PC-9 (cell line): ENCODE measurements around the gene MLXIPL. TPM values are rescaled to one million over a fixed set of nuclear protein-coding genes. Genes with fewer than 3 reads are reported as not detected.

Source experiments
- BruUV-seq: library from RNA; stranded (reverse); fragments of 400-500 nt; replicated peaks from 2 replicates; lab custom pipeline; 2021; lab: Mats Ljungman, UMichigan
- CTCF ChIA-PET: fragments of 300-600 bp; sonication (Branson Sonifier 250); formaldehyde crosslinking; loops from one replicate; lab custom pipeline; 2022; ENCODE audit warnings: antibody characterized with exemption; lab: Charles Lee
- POLR2A ChIA-PET: fragments of 300-600 bp; sonication (Branson Sonifier 250); formaldehyde crosslinking; loops from one replicate; lab custom pipeline; 2022; ENCODE audit warnings: antibody characterized with exemption; ENCODE audit not compliant: unreplicated experiment; lab: Charles Lee
- DNase-seq, 2 experiments: peaks; one replicate each; pipeline versions ENCODE4 v3.0.0 to v3.0.0-alpha.2; 2015 to 2022; ENCODE audit warnings: mixed read lengths in 1 of 2
- H2AFZ ChIP-seq: fragments of 200-600 bp; sonication (generic); 2 replicates; pipeline ENCODE4 v1.8.1; 2017; ENCODE audit warnings: antibody characterized with exemption
- H3F3A ChIP-seq: fragments of 200-600 bp; sonication (generic); 2 replicates; pipeline ENCODE4 v1.8.1; 2017; ENCODE audit warnings: antibody characterized with exemption, mild to moderate bottlenecking, low read depth; ENCODE audit not compliant: insufficient read depth
- H3K27ac ChIP-seq: fragments of 200-600 bp; sonication (generic); 2 replicates; pipeline ENCODE4 v1.6.1; 2016; ENCODE audit warnings: mixed run types
- H3K27me3 ChIP-seq: fragments of 200-600 bp; sonication (generic); 2 replicates; pipeline ENCODE4 v1.6.1; 2016; ENCODE audit warnings: low read depth, mixed run types; ENCODE audit not compliant: insufficient read depth
- H3K36me3 ChIP-seq: fragments of 200-600 bp; sonication (generic); 2 replicates; pipeline ENCODE4 v1.6.1; 2016; ENCODE audit warnings: low read depth, mixed run types
- H3K4me1 ChIP-seq: fragments of 200-600 bp; sonication (generic); replicated peaks from 2 replicates; pipeline ENCODE4 v1.6.1; 2016; ENCODE audit warnings: mixed run types; ENCODE audit not compliant: insufficient read depth
- H3K4me2 ChIP-seq: fragments of 200-600 bp; sonication (generic); 2 replicates; pipeline ENCODE4 v1.6.1; 2017; ENCODE audit warnings: mixed run types
- H3K4me3 ChIP-seq: fragments of 200-600 bp; sonication (generic); 2 replicates; pipeline ENCODE4 v1.6.1; 2016; ENCODE audit warnings: mixed run types
- H3K79me2 ChIP-seq: fragments of 200-600 bp; sonication (generic); 2 replicates; pipeline ENCODE4 v1.6.1; 2017; ENCODE audit warnings: low read depth, mixed run types
- H3K9me2 ChIP-seq: fragments of 200-600 bp; sonication (generic); 2 replicates; pipeline ENCODE4 v1.8.1; 2017; ENCODE audit warnings: mild to moderate bottlenecking; ENCODE audit not compliant: insufficient read depth
- H3K9me3 ChIP-seq: fragments of 200-600 bp; sonication (generic); 2 replicates; pipeline ENCODE4 v1.8.1; 2016; ENCODE audit warnings: low read depth; ENCODE audit not compliant: insufficient read depth
- H4K20me1 ChIP-seq: fragments of 200-600 bp; sonication (generic); 2 replicates; pipeline ENCODE4 v1.8.1; 2017; ENCODE audit not compliant: insufficient read depth
- CTCF ChIP-seq: fragments of 200-600 bp; sonication (generic); conservative IDR thresholded peaks from 2 replicates; pipeline ENCODE4 v1.6.1; 2017; ENCODE audit warnings: mixed run types, antibody characterized with exemption, mild to moderate bottlenecking, moderate library complexity
- EZH2 ChIP-seq: fragments of 200-600 bp; sonication (generic); IDR thresholded peaks from 2 replicates; pipeline ENCODE4 v1.8.0; 2017; ENCODE audit warnings: antibody characterized with exemption, low read depth
- intact Hi-C: fragments of 100-400 bp; cut with micrococcal nuclease; formaldehyde crosslinking; loops from one replicate; pipeline ENCODE4 v1.10.0; 2022; ENCODE audit not compliant: unreplicated experiment
- total RNA-seq: library from RNA; stranded (reverse); gene quantifications from 2 replicates; pipeline ENCODE4 v1.2.3, GENCODE V29; 2021

MLXIPL gene
- total RNA-seq, 1 experiment from 2014 or later: 24.9 TPM

- H3K27ac ChIP-seq: no peak overlapping the region
- H3K36me3 ChIP-seq: no peaks in the 10 kb centered on the region
- H3F3A ChIP-seq: peaks cover 4% of the 10 kb centered on the region
- H3K4me2 ChIP-seq: no peak overlapping the region
- no peak overlapping the region for H2AFZ ChIP-seq
- ChIA-PET CTCF (no interaction called here), POLR2A (no interaction called here)
- H3K9me2 ChIP-seq: no peaks in the 10 kb centered on the region
- no peaks in the 10 kb centered on the region for H3K9me3 ChIP-seq
- no peak for DNase-seq
- intact Hi-C loops: no loop called here
- TF ChIP-seq CTCF (no peak), EZH2 (no peak)
- no peaks in the 10 kb centered on the region for H3K27me3 ChIP-seq
- no TSS peak for BruUV-seq
- H4K20me1 ChIP-seq: no peaks in the 10 kb centered on the region
- H3K4me1 ChIP-seq: peaks cover 3% of the 10 kb centered on the region; the same call in 1 of the 2 replicates
- H3K4me3 ChIP-seq: no peak overlapping the region
- no peaks in the 10 kb centered on the region for H3K79me2 ChIP-seq
Observed at GRCh38 chr7:73596191-73597065, 27.9 kb downstream of the MLXIPL start.

- H3K4me2 ChIP-seq: no peak overlapping the region
- no peaks in the 10 kb centered on the region for H3K27me3 ChIP-seq
- no peak overlapping the region for H3K4me3 ChIP-seq
- intact Hi-C loops: no loop called here
- no peaks in the 10 kb centered on the region for H3K36me3 ChIP-seq
- H3K9me2 ChIP-seq: no peaks in the 10 kb centered on the region
- H3K27ac ChIP-seq: no peak overlapping the region
- TF ChIP-seq EZH2: no peak
- no peak for TF ChIP-seq CTCF
- no peaks in the 10 kb centered on the region for H3K9me3 ChIP-seq
- POLR2A ChIA-PET: no interaction called here
- H3K79me2 ChIP-seq: no peaks in the 10 kb centered on the region
- BruUV-seq: no TSS peak
- peaks cover 5% of the 10 kb centered on the region; the same call in 1 of the 2 replicates for H3K4me1 ChIP-seq
- H4K20me1 ChIP-seq: no peaks in the 10 kb centered on the region
- no peak overlapping the region for H2AFZ ChIP-seq
- CTCF ChIA-PET: no interaction called here
- peaks cover 12% of the 10 kb centered on the region for H3F3A ChIP-seq
- no peak for DNase-seq
Observed at GRCh38 chr7:73595358-73595757, 29.0 kb downstream of the MLXIPL start.

- Histone ChIP-seq H3K4me2 (no peak overlapping the region), H3K4me3 (no peak overlapping the region), H3K79me2 (no peaks in the 10 kb centered on the region), H3K36me3 (no peaks in the 10 kb centered on the region), H3K9me3 (no peaks in the 10 kb centered on the region), H4K20me1 (no peaks in the 10 kb centered on the region), H3K27ac (no peak overlapping the region), H3K4me1 (peaks cover 5% of the 10 kb centered on the region; the same call in 1 of the 2 replicates), H3F3A (peaks cover 13% of the 10 kb centered on the region), H3K27me3 (no peaks in the 10 kb centered on the region), H2AFZ (no peak overlapping the region), H3K9me2 (no peaks in the 10 kb centered on the region)
- no peak for TF ChIP-seq EZH2
- TF ChIP-seq CTCF: no peak
- intact Hi-C loops: no loop called here
- ChIA-PET CTCF (no interaction called here), POLR2A (no interaction called here)
- DNase-seq: no peak
- no TSS peak for BruUV-seq
Observed at GRCh38 chr7:73593207-73594045, 30.9 kb downstream of the MLXIPL start.
